GM19238 (cell line): Measurements from ENCODE around the gene DCAKD.

Source experiments
- DNase-seq: peaks from one replicate; pipeline ENCODE4 v3.0.0; 2011; ENCODE audit warnings: low spot score; ENCODE audit not compliant: insufficient read length

The DCAKD gene

GRCh38 chr17:44976206-44976605 is 75.2 kb downstream of the DCAKD start:
- DNase-seq, result no peak
